Endometrial microvascular endothelial cells (primary cell): ENCODE results near the gene TMOD3. TPM values are rescaled to one million over a fixed set of nuclear protein-coding genes. Genes with fewer than 3 reads are reported as not detected.
"Not testable (repeated sequence)": the region's sequence is repeated elsewhere in the genome, so short reads cannot be mapped to it uniquely, and the experiment has no call there.

Experiments used
- in situ Hi-C: cut with HindIII; loops from 2 replicates; pipeline ENCODE4 v1.10.0; 2017; ENCODE audit warnings: low sequenced_read_pairs, low pct_unique_long_range_greater_than_20kb; ENCODE audit errors: inconsistent ontology term
- total RNA-seq: library from RNA; depleted of rRNA; stranded (reverse); fragments of >200 nt; gene quantifications from one replicate; pipeline ENCODE4 v1.2.3, GENCODE V29; 2015; ENCODE audit errors: inconsistent ontology term

Gene TMOD3
- 46.7 TPM for total RNA-seq

- in situ Hi-C loops, result no loop called here
Observed at GRCh38 chr15:51829376-51830275, at the start of gene TMOD3. Gene TMOD3, plus strand, starts transcription at chr15:51829653. Its CDS starts 33,232 bp downstream, at chr15:51862885.

- in situ Hi-C loops, result no loop called here
Observed at GRCh38 chr15:51780636-51781035, 48.8 kb upstream of the TMOD3 start.

GRCh38 chr15:51781506-51781905, 47.9 kb upstream of the TMOD3 start:
- in situ Hi-C loops, result no loop called here

- in situ Hi-C loops, result no loop called here
Observed at GRCh38 chr15:51782357-51782896, 47.0 kb upstream of the TMOD3 start.

- in situ Hi-C loops, result no loop called here
Observed at GRCh38 chr15:51783967-51784366, 45.5 kb upstream of the TMOD3 start.

GRCh38 chr15:51787130-51787529, 42.3 kb upstream of the TMOD3 start:
- in situ Hi-C loops, result not testable (repeated sequence)

- in situ Hi-C loops, result not testable (repeated sequence)
Observed at GRCh38 chr15:51792474-51792873, 37.0 kb upstream of the TMOD3 start.

GRCh38 chr15:51793521-51794305, 35.7 kb upstream of the TMOD3 start:
- in situ Hi-C loops, result no loop called here

GRCh38 chr15:51796847-51797401, 32.5 kb upstream of the TMOD3 start:
- in situ Hi-C loops, result no loop called here

- in situ Hi-C loops, result no loop called here
Observed at GRCh38 chr15:51798281-51798680, 31.2 kb upstream of the TMOD3 start.

- in situ Hi-C loops, result no loop called here
Observed at GRCh38 chr15:51799282-51800252, 29.9 kb upstream of the TMOD3 start.

GRCh38 chr15:51801391-51801835, 28.0 kb upstream of the TMOD3 start:
- in situ Hi-C loops, result no loop called here

GRCh38 chr15:51802593-51802992, 26.9 kb upstream of the TMOD3 start:
- in situ Hi-C loops, result no loop called here

- in situ Hi-C loops, result no loop called here
Observed at GRCh38 chr15:51803965-51804364, 25.5 kb upstream of the TMOD3 start.

- in situ Hi-C loops, result no loop called here
Observed at GRCh38 chr15:51806123-51806522, 23.3 kb upstream of the TMOD3 start.

- in situ Hi-C loops, result no loop called here
Observed at GRCh38 chr15:51809457-51809856, 20.0 kb upstream of the TMOD3 start.

GRCh38 chr15:51812598-51812997, 16.9 kb upstream of the TMOD3 start:
- in situ Hi-C loops, result no loop called here

- in situ Hi-C loops, result no loop called here
Observed at GRCh38 chr15:51814606-51815005, 14.8 kb upstream of the TMOD3 start.
